Stimulated activated CD8-positive, alpha-beta memory T cell treated with anti-CD3 and anti-CD28 coated beads, Interleukin-7, amount 100 ng/mL, for 48 hours (primary cell): ENCODE data around the gene IRAK1BP1.
"Not testable (repeated sequence)": the region's sequence is repeated elsewhere in the genome, so short reads cannot be mapped to it uniquely, and the experiment has no call there.

ENCODE experiments used
- DNase-seq, 2 donors: peaks; one replicate each; pipeline ENCODE4 v3.0.0-alpha.2; 2020; ENCODE audit warnings: low read depth in 1 of 2; ENCODE audit errors: extremely low read depth in 1 of 2

IRAK1BP1 gene, protein sequence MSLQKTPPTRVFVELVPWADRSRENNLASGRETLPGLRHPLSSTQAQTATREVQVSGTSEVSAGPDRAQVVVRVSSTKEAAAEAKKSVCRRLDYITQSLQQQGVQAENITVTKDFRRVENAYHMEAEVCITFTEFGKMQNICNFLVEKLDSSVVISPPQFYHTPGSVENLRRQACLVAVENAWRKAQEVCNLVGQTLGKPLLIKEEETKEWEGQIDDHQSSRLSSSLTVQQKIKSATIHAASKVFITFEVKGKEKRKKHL

GRCh38 chr6:78867370-78868040 lies at the start of gene IRAK1BP1:
Gene IRAK1BP1, plus strand, starts transcription at chr6:78867551. Its CDS starts 26 bp downstream, at chr6:78867577.
- peak; percentile 60 to 77 for DNase-seq

GRCh38 chr6:78824045-78824444 lies 43.3 kb upstream of the IRAK1BP1 start:
- no peak for DNase-seq

- DNase-seq, result no peak
Measured at GRCh38 chr6:78829407-78829806, 37.9 kb upstream of the IRAK1BP1 start.

GRCh38 chr6:78830805-78831204 lies 36.5 kb upstream of the IRAK1BP1 start:
- DNase-seq, result no peak

GRCh38 chr6:78831492-78831891 lies 35.9 kb upstream of the IRAK1BP1 start:
- DNase-seq, result no peak

GRCh38 chr6:78832091-78832808 lies 35.1 kb upstream of the IRAK1BP1 start:
- no peak for DNase-seq

- DNase-seq, result no peak
Measured at GRCh38 chr6:78835817-78836216, 31.5 kb upstream of the IRAK1BP1 start.

- DNase-seq, result no peak
Measured at GRCh38 chr6:78836598-78836997, 30.8 kb upstream of the IRAK1BP1 start.

- DNase-seq, result no peak
Measured at GRCh38 chr6:78841111-78841510, 26.2 kb upstream of the IRAK1BP1 start.

DNA sequence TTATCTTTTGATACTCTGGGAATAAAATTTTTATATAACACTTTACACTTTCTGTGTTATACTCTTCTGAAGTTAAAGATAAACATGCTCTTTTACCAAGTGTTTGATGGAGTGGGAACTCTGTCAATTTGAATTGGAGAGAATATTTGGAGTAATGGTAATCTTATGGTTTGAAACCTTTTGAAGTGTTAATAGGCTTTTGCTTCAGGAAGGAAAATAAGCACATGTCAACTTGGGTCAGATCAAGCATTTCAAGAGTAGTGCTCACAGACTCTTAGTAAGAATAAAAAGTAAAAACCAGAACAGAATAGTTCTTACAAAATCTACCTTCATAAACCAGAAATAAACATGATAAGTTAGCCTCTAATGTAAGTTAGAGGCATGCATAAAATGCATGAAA lies 24.4 kb upstream of the IRAK1BP1 start:
- DNase-seq, result no peak

- DNase-seq, result no peak
Measured at GRCh38 chr6:78844899-78845298, 22.5 kb upstream of the IRAK1BP1 start.

DNA sequence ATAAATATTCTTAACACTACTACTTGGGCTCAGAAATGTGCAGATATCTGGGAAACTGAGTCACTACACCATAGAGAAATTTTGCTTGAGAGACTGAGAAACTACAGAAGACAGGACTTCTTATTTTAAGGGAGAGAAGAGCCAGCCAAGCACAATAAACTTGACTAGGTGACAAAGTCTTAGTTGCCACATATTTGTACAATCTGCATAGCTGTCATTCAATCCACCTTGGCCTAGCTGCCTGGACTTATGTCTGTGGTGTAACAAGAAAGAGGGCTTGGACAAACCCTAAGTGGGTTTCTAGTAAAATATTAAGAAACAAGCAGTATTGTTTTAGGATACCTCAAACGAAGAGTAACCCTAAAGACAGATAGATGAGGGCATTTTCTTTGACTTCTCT lies 21.8 kb upstream of the IRAK1BP1 start:
- no peak for DNase-seq

- DNase-seq, result no peak
Measured at GRCh38 chr6:78850621-78851020, 16.7 kb upstream of the IRAK1BP1 start.

- DNase-seq, result no peak
Measured at GRCh38 chr6:78851156-78851555, 16.2 kb upstream of the IRAK1BP1 start.

- no peak for DNase-seq
Measured at GRCh38 chr6:78854546-78854945, 12.8 kb upstream of the IRAK1BP1 start.

DNA sequence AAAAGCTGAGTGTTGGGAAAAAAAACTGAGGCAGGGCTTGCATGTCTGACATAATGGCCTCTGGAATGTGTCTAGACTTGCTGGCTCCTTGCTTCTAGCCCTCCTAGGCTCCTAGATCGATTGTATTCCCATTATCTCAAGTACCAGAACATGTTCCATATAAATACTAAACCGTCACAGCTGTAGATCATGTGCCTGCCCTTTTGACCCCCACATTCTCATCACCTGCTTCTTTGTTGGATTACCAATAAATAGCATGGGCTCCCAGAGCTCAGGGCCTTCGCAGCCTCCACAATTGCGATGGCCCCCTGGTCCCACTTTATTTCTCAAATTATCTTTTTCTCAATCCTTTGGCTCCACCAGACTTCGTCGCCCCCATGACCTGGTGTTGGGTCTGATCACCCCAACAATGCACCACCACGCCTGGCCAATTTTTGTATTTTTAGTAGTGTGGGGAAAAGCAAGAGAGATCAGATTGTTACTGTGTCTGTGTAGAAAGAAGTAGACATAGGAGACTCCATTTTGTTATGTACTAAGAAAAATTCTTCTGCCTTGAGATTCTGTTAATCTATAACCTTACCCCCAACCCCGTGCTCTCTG lies 8.9 kb upstream of the IRAK1BP1 start:
- not testable (repeated sequence) for DNase-seq

DNA sequence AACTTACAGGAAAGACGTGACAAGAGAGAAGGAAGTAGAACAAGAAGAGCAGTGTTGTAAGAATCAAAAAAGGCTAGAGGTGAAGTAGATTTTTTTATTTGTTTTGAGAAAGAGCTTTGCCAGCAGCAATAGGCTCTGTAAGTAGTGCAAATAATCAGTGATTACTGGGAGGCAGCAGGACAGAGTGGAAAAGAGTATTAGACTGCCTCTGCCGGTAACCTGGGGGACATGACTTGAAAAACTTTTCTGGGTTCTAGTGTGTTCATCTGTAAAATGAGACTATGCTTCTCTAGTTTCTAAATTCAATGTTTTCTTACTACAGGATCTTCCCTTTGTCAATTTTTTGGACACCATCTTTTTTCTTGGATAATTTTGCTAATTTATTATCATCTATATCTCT lies 5.8 kb upstream of the IRAK1BP1 start:
- no peak for DNase-seq

GRCh38 chr6:78863576-78863975 lies 3.8 kb upstream of the IRAK1BP1 start:
- DNase-seq, result no peak

GRCh38 chr6:78864957-78865356 lies 2.4 kb upstream of the IRAK1BP1 start:
- DNase-seq, result no peak

DNA sequence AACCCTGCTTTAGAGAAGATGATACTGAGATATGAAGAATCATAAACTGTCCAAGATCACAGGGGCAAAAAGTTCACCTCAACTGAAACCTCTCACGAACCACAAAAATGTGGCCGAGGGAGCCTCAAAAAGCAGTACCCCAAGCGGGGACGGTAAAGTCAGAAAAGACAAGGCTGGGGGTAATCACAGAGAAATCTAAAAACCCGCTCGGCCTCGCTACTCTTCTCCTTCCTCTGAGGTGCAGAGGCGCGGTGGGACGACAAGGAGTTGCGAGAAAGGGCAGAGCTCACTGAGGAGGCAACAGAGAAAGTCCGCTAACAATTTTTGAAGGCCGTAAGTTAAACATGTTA lies 356 bp upstream of the IRAK1BP1 start:
- DNase-seq, result peak in 1 of 2 donors; percentile 2

DNA sequence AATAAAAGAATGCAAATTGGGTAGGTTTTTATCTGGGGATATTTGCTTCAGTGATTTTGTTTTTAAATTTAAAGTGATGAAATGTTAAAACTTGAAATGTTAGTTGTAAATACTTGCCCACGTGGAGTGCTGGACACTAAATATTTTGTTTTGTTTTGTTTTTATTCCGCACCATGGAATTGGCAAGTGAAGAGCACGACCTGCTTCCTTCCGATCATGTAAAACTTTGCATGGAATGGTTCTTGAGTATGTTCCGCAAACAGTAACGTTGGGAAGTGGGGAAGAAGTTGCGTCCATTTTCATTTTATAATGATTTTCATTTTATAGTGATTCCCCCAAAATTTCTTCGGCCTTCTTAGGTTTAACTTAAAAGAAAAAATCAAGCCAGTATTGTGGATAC lies 765 bp downstream of the IRAK1BP1 start:
- no peak for DNase-seq

DNA sequence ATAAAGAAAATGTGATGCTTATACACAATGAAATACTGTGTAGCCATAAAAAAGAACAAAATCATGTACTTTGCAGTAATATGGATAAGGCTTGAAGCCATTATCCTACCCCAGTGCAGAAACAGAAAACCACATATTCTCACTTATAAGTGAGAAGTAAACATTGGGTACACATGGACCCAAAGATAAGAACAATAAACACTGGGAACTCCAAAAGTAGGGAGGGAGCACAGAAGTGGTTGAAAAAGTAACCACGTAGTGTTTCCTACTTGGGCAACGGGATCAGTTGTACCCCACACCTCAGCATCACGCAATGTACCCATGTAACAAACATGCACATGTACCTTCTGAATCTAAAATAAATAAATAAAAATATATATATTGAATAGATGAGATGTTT lies 8.2 kb downstream of the IRAK1BP1 start:
- DNase-seq, result no peak
